K562 (cell line): Measurements from ENCODE around the gene NACC1. TPM values are rescaled to one million over a fixed set of nuclear protein-coding genes. Genes with fewer than 3 reads are reported as not detected.

Experiments
- ARID2 ChIP-seq: fragments of 450-650 bp; IDR thresholded peaks from 2 replicates; pipeline ENCODE4 v1.6.1; 2017; ENCODE audit warnings: antibody characterized with exemption, mild to moderate bottlenecking
- CBX8 ChIP-seq: fragments of 200-600 bp; sonication (generic); IDR thresholded peaks from 2 replicates; pipeline ENCODE4 v1.6.1; 2012; ENCODE audit warnings: borderline replicate concordance, mixed run types, low read depth, mild to moderate bottlenecking, moderate library complexity, mixed read lengths, low read length, control low read depth, inconsistent platforms; ENCODE audit not compliant: poor library complexity, severe bottlenecking; ENCODE audit errors: extremely low read depth
- CUX1 ChIP-seq: fragments of 200-800 bp; sonication (Bioruptor generic); IDR thresholded peaks from 2 replicates; pipeline ENCODE4 v1.6.1; 2016; ENCODE audit warnings: missing genetic modification characterization, missing compliant biosample characterization
- FOSL1 ChIP-seq: fragments of 200-800 bp; sonication (Bioruptor generic); conservative IDR thresholded peaks from 2 replicates; pipeline ENCODE4 v1.6.1; 2016; ENCODE audit warnings: missing genetic modification characterization, missing compliant biosample characterization
- GATA2 ChIP-seq: sonication (generic); formaldehyde crosslinking; IDR thresholded peaks from 2 replicates; pipeline ENCODE4 v1.4.0; 2020; ENCODE audit warnings: mild to moderate bottlenecking, missing genetic modification reagents
- GTF2B ChIP-seq: IDR thresholded peaks from 2 replicates; pipeline ENCODE4 v1.6.1; 2011; ENCODE audit not compliant: insufficient read length; ENCODE audit errors: extremely low read depth
- HOMEZ ChIP-seq: fragments of 250-450 bp; sonication (Bioruptor Pico); IDR thresholded peaks from 2 replicates; pipeline ENCODE4 v1.4.0; 2020; ENCODE audit warnings: mild to moderate bottlenecking, moderate library complexity
- IRF2 ChIP-seq: sonication (generic); formaldehyde crosslinking; IDR thresholded peaks from 2 replicates; pipeline ENCODE4 v1.8.1; 2022; ENCODE audit warnings: mild to moderate bottlenecking, missing genetic modification reagents
- LCOR ChIP-seq: sonication (generic); formaldehyde crosslinking; IDR thresholded peaks from 2 replicates; pipeline ENCODE4 v1.8.0; 2022; ENCODE audit warnings: mild to moderate bottlenecking, missing genetic modification reagents
- NFATC3 ChIP-seq: fragments of 450-650 bp; IDR thresholded peaks from 2 replicates; pipeline ENCODE4 v1.6.1; 2017; ENCODE audit warnings: mild to moderate bottlenecking
- OTX1 ChIP-seq: fragments of 450-650 bp; formaldehyde crosslinking; IDR thresholded peaks from 2 replicates; pipeline ENCODE4 v1.4.0; 2022; ENCODE audit warnings: mild to moderate bottlenecking
- PHTF2 ChIP-seq: fragments of 250-450 bp; sonication (Bioruptor Pico); IDR thresholded peaks from 2 replicates; pipeline ENCODE4 v1.5.0; 2021; ENCODE audit warnings: mild to moderate bottlenecking
- SIN3A ChIP-seq, 2 experiments: fragments of 150-350 bp in 1 of 2; IDR thresholded peaks; 2 replicates each; pipeline ENCODE4 v1.6.1; 2011 to 2016; ENCODE audit warnings: borderline replicate concordance in 2 of 2, low read depth in 2 of 2, low read length in 2 of 2, mild to moderate bottlenecking in 2 of 2, moderate library complexity in 2 of 2; ENCODE audit not compliant: control insufficient read depth in 1 of 2
- TAF1 ChIP-seq: IDR thresholded peaks from 2 replicates; pipeline ENCODE4 v1.6.1; 2011; ENCODE audit warnings: mild to moderate bottlenecking, low read length, moderate library complexity; ENCODE audit not compliant: insufficient read depth, control insufficient read depth, severe bottlenecking; ENCODE audit errors: extremely low read depth
- ZBTB1 ChIP-seq: sonication (generic); formaldehyde crosslinking; IDR thresholded peaks from 2 replicates; pipeline ENCODE4 v1.8.1; 2023; ENCODE audit warnings: missing genetic modification reagents, low read depth, mild to moderate bottlenecking, borderline replicate concordance
- ZC3H11A ChIP-seq: IDR thresholded peaks from 2 replicates; pipeline ENCODE4 v1.6.1; 2012; ENCODE audit warnings: low read depth, low read length, improper control_type of control experiment
- ZNF134 ChIP-seq: fragments of 250-450 bp; sonication (Bioruptor Pico); conservative IDR thresholded peaks from 2 replicates; pipeline ENCODE4 v1.4.0; 2020
- polyA plus RNA-seq, 8 experiments: library from polyadenylated mRNA; depleted of rRNA in 4 of 8; stranded (reverse) in 5 of 8; unstranded in 3 of 8; fragments of >200 nt; fragmentation: Nextera tagmentation in 2 of 8; fragmentation: Illumina TruSeq in 1 of 8; extraction: Ambion mirVana in 2 of 8; extraction: Trizol in 1 of 8; gene quantifications; 2 replicates each; pipeline versions ENCODE4 v1.2.1 to v1.2.3, GENCODE V29; 2011 to 2014; ENCODE audit warnings: inconsistent platforms in 1 of 8, missing spikeins in 1 of 8
- total RNA-seq, 7 experiments: library from RNA; depleted of rRNA in 6 of 7; stranded (reverse); fragments of >200 nt in 6 of 7; fragmentation: Illumina TruSeq in 2 of 7; extraction: Trizol in 2 of 7; gene quantifications; 2 replicates each; pipeline versions ENCODE4 v1.2.1 to v1.2.3, GENCODE V29; 2011 to 2021; ENCODE audit warnings: low replicate concordance in 1 of 7

Gene NACC1
- total and polyA plus RNA-seq, 9 of the 15 experiments (the other 6 are each of a cell fraction or from before 2014, with no cell fraction given): 0.04 to 96.6 (median 25.8) TPM

- TF ChIP-seq CBX8: no peak
- TF ChIP-seq ZNF134: no peak
- TF ChIP-seq NFATC3: no peak
- TF ChIP-seq HOMEZ: no peak
- peak; percentile 88 for TF ChIP-seq TAF1
- no peak for TF ChIP-seq ARID2
- TF ChIP-seq GATA2 (CRISPR knock-in tag): no peak
- TF ChIP-seq SIN3A (IDR thresholded peaks at IDR 0.05; ENCODE audit: borderline replicate concordance in 2 of 2, control insufficient read depth in 1 of 2, low read depth in 2 of 2, low read length in 2 of 2): peak; percentile 57 to 85; a peak in 2 of 4 replicates
- no peak for TF ChIP-seq ZC3H11A
- TF ChIP-seq LCOR (CRISPR knock-in tag): peak; percentile 64; the same call in 1 of the 2 replicates
- no peak for TF ChIP-seq CUX1 (CRISPR knock-in tag)
- TF ChIP-seq IRF2: no peak
- TF ChIP-seq FOSL1 (tag): peak; percentile 53
- TF ChIP-seq ZBTB1 (CRISPR knock-in tag): no peak
- TF ChIP-seq PHTF2 (CRISPR knock-in tag): peak; percentile 48; the same call in 1 of the 2 replicates
- TF ChIP-seq OTX1: peak; percentile 39; the same call in 1 of the 2 replicates
- no peak for TF ChIP-seq GTF2B
Measured at GRCh38 chr19:13151605-13152355, 33.7 kb downstream of the NACC1 start (continued).
